Neuron (in vitro differentiated cells): Measurements from ENCODE around the gene LMBR1L.
"Not testable (repeated sequence)": the region's sequence is repeated elsewhere in the genome, so short reads cannot be mapped to it uniquely, and the experiment has no call there.

Source experiments
- H2AFZ ChIP-seq: one replicate; pipeline ENCODE4 v1.6.1; 2013; ENCODE audit warnings: low read depth, mild to moderate bottlenecking, inconsistent platforms, low read length, moderate library complexity
- H3K27me3 ChIP-seq: one replicate; pipeline ENCODE4 v1.6.1; 2013; ENCODE audit warnings: low read length; ENCODE audit not compliant: insufficient read depth
- H3K36me3 ChIP-seq: one replicate; pipeline ENCODE4 v1.6.1; 2013; ENCODE audit warnings: low read length; ENCODE audit not compliant: insufficient read depth
- H3K4me1 ChIP-seq: one replicate; pipeline ENCODE4 v1.6.1; 2013; ENCODE audit warnings: low read length; ENCODE audit not compliant: insufficient read depth
- H3K4me3 ChIP-seq: 2 replicates; pipeline ENCODE4 v1.5.1; 2013; ENCODE audit warnings: mild to moderate bottlenecking, low read length, moderate library complexity
- H3K9me3 ChIP-seq: one replicate; pipeline ENCODE4 v1.6.1; 2013; ENCODE audit warnings: low read length

LMBR1L gene, protein sequence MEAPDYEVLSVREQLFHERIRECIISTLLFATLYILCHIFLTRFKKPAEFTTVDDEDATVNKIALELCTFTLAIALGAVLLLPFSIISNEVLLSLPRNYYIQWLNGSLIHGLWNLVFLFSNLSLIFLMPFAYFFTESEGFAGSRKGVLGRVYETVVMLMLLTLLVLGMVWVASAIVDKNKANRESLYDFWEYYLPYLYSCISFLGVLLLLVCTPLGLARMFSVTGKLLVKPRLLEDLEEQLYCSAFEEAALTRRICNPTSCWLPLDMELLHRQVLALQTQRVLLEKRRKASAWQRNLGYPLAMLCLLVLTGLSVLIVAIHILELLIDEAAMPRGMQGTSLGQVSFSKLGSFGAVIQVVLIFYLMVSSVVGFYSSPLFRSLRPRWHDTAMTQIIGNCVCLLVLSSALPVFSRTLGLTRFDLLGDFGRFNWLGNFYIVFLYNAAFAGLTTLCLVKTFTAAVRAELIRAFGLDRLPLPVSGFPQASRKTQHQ

DNA sequence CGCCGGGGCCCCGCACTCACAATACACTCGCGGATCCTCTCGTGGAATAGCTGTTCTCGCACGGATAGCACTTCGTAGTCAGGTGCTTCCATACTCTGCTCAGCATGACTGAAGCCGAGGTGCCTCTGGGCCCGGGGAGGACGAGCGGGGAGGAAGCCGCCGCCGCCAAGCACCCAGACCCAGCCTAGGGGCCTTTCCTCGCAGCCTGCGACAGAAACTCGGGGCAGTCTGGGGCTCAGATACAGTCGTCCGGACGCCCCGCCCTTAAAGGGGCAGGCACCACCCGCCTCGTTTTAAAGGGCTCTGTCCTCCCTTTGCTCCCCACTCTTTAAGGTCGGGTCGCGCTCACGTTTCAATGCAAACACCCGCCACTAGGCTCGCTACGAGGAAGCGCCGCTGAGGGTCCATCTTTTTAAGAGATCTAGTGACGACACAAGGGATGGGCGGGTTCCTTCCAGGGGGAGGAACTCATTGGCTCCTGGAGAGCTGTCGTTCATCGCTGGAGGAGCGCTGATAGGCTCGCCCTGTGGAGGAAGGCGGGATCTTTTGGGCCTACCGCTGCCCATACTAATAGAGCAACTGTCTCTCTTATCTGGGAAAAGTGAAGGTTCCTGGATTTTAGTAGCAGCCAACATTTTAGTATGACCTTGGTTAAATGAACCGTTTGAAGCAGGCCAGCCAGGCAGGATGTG lies at the start of gene LMBR1L:
Gene LMBR1L, minus strand, starts transcription at position 384 of the 692 bp plus-strand sequence. Its CDS starts 292 bp downstream, at position 92.
- Histone ChIP-seq H3K36me3 (peaks cover 14% of the 10 kb centered on the region), H3K4me3 (peak within 1 kb of the TSS; percentile 95), H2AFZ (peak within 1 kb of the TSS; percentile 81), H3K9me3 (no peaks in the 10 kb centered on the region), H3K27me3 (no peaks in the 10 kb centered on the region), H3K4me1 (peaks cover 11% of the 10 kb centered on the region)

DNA sequence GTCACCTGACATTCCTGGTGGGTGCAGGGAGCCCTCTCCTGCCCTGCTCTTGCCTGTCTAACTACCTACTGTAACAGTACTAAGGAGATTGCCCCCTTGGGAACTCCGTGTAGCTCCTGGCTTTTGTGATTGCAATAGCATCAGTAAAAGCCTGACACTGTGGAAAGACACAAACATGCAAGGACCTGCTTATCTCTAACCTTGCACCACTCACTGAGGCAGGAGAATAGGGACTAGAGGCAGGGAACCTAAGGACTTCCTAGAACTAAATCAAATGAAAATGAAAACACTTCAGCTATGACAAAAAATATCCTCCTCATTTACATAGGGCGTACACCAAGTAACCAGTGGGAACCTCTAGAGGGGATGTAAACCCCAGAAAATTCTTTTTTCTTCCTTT lies 49.8 kb upstream of the LMBR1L start:
- H3K36me3 ChIP-seq = no peaks in the 10 kb centered on the region
- H3K4me3 ChIP-seq = no peak overlapping the region
- no peaks in the 10 kb centered on the region for H3K4me1 ChIP-seq
- H3K9me3 ChIP-seq = no peaks in the 10 kb centered on the region
- H2AFZ ChIP-seq = no peak overlapping the region
- H3K27me3 ChIP-seq = no peaks in the 10 kb centered on the region

DNA sequence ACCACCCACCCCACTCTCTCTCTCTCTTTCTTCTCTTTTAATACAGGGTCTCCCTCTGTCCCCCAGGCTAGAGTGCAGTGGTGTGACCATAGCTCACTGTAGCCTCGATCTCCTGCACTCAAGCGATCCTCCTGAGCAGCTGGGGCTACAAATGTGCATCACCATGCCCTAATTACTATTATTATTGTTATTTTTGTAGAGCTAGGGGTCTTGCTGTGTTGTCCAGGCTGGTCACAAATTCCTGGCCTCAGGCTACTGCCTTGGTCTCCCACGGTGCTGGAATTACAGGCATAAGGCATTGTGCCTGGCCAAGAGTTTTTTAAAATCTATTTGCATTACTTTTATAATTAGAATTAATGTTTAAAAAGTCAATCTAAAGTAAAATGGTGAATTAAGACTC lies 43.6 kb upstream of the LMBR1L start:
- Histone ChIP-seq H3K27me3 (no peaks in the 10 kb centered on the region), H3K36me3 (no peaks in the 10 kb centered on the region), H3K9me3 (no peaks in the 10 kb centered on the region), H2AFZ (no peak overlapping the region), H3K4me3 (no peak overlapping the region), H3K4me1 (no peaks in the 10 kb centered on the region)

DNA sequence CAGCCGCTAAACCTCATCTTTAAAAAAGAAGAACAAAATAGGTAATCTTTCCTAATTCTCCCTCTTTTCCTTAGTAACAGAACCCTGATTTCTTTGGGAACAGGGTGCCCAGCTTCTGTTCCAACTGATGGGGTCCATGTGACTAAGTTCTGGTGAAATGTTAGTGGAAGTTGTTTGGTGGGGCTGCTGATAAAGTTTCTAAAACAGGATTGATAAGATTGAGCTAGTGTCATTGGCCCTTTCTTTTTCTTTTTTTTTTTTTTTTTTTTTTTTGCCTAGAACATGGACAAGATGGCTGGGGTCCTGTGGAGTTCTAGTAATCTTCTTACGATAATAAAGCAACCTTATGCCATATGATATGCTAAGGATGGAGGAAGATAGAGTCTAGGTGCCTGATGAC lies 36.7 kb upstream of the LMBR1L start:
- Histone ChIP-seq H2AFZ (no peak overlapping the region), H3K27me3 (no peaks in the 10 kb centered on the region), H3K4me1 (no peaks in the 10 kb centered on the region), H3K36me3 (no peaks in the 10 kb centered on the region), H3K4me3 (no peak overlapping the region), H3K9me3 (no peaks in the 10 kb centered on the region)

DNA sequence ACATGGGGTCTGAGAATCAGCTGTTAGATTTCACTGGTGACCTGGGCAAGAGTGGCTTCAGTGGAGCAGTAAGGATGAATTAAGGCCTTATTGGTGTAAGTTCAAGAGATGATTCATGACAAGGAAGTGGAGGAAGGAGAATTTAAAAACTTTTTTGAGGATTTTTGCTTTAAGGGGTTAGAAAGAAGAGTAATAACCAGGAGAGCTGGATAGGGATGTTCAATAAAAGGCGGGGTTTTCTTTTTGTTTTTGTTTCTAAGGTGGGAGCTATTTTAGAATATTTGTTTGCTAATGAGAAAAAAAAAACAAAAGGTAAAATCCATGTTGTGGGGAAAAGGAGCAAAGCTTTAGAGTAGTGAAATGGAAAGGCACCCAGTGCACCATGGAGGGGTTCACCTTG lies 35.8 kb upstream of the LMBR1L start:
- Histone ChIP-seq H3K27me3 (no peaks in the 10 kb centered on the region), H3K9me3 (no peaks in the 10 kb centered on the region), H3K4me1 (no peaks in the 10 kb centered on the region), H3K36me3 (no peaks in the 10 kb centered on the region), H2AFZ (no peak overlapping the region), H3K4me3 (no peak overlapping the region)

DNA sequence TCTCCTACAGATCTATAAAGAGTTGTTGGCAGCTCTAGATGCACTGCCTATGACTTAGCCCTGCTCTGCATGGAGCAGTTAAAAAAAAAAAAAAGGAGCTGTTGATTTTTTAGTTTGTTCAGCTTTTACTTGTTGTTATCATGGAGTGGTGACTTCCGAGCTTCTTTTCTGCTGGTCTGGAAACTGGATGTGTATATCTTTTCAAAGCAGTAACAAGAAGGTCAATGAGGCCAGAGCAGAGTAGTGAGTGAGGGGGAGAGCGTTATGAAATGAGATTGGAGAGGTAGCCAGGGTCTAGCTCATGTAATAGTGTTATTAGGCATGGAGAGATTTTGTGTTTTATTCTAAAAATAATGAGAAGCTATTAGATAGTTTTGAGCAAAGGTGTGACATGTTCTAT lies 33.7 kb upstream of the LMBR1L start:
- H3K4me3 ChIP-seq = no peak overlapping the region
- H3K9me3 ChIP-seq = no peaks in the 10 kb centered on the region
- no peaks in the 10 kb centered on the region for H3K36me3 ChIP-seq
- no peak overlapping the region for H2AFZ ChIP-seq
- H3K4me1 ChIP-seq = no peaks in the 10 kb centered on the region
- H3K27me3 ChIP-seq = no peaks in the 10 kb centered on the region

DNA sequence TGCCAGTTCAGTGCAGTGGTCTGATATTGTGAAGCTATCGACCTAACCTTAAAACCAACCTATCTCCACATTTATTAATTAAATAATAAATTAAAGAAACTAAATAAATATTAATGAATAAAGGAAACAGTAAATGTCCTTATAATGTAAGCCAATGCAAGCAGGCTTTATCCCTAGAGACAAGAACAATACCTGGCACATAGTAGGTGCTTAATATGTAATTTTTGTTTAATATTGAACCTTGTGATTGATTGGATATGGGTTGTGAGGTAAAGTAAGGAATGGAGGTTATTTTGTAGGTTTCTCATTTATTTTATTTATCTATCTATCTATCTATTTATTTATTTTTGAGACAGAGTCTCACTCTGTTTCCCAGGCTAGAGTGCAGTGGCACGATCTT lies 28.4 kb upstream of the LMBR1L start:
- no peaks in the 10 kb centered on the region for H3K27me3 ChIP-seq
- no peaks in the 10 kb centered on the region for H3K4me1 ChIP-seq
- H3K9me3 ChIP-seq = no peaks in the 10 kb centered on the region
- H2AFZ ChIP-seq = no peak overlapping the region
- H3K4me3 ChIP-seq = no peak overlapping the region
- H3K36me3 ChIP-seq = no peaks in the 10 kb centered on the region

DNA sequence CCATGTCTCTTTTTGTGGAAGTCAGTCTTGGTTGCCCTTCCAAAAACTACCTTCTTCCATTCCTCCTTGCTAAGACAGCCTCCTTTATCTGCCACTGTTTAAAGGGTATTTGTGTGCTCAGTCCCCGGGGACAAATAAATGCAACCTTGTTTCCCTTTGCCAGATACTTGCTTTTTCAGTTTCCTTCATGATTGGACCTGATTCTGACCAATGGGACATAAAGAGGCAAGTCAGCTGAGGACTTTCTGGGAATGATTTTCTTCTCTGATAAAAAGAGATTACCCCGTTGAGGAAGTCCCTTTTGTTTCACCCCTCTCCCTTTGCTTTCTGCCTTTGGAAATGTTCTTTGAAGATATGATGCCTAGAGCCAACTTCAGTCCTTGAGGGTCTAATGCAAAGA lies 27.9 kb upstream of the LMBR1L start:
- no peaks in the 10 kb centered on the region for H3K36me3 ChIP-seq
- no peaks in the 10 kb centered on the region for H3K4me1 ChIP-seq
- H3K27me3 ChIP-seq = no peaks in the 10 kb centered on the region
- no peak overlapping the region for H3K4me3 ChIP-seq
- H2AFZ ChIP-seq = no peak overlapping the region
- no peaks in the 10 kb centered on the region for H3K9me3 ChIP-seq

DNA sequence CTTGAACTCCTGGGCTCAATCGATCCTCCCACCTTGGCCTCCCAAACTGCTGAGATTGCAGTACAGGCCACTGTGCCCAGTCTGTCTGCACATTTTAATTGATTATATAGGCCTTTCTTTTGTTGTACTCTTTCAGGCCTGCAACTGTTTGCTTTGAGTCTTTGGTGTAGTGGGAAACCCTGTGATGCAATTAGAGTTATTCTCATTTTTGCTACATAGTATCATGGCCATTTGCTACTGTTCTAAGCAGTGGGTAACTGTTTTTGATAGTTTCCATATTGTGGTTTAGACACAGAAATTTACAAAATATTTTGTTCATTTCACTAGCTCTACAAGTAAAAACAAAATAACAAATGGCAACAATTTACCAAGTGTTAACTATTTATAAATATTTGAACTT lies 26.8 kb upstream of the LMBR1L start:
- Histone ChIP-seq H3K9me3 (no peaks in the 10 kb centered on the region), H3K36me3 (no peaks in the 10 kb centered on the region), H3K27me3 (no peaks in the 10 kb centered on the region), H3K4me3 (no peak overlapping the region), H2AFZ (no peak overlapping the region), H3K4me1 (peaks cover 6% of the 10 kb centered on the region)

DNA sequence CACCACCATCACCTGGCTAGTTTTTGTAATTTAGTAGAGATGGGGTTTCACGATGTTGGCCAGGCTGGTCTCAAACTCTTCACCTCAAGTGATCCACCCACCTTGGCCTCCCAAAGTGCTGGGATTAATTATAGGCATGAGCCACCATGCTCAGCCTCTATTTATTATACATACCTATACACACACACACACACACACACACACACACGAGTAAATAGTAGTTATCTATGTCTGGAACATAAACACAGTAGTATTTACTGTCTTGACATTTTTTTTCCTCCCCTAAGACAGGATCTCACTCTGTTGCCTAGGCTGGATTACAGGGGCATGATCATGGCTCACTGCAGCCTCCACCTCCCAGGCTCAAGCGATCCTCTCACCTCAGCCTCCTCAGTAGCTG lies 26.4 kb upstream of the LMBR1L start:
- not testable (repeated sequence) for H3K27me3 ChIP-seq, H3K36me3 ChIP-seq, H3K9me3 ChIP-seq, H3K4me3 ChIP-seq, H2AFZ ChIP-seq
- peaks cover 10% of the 10 kb centered on the region for H3K4me1 ChIP-seq

DNA sequence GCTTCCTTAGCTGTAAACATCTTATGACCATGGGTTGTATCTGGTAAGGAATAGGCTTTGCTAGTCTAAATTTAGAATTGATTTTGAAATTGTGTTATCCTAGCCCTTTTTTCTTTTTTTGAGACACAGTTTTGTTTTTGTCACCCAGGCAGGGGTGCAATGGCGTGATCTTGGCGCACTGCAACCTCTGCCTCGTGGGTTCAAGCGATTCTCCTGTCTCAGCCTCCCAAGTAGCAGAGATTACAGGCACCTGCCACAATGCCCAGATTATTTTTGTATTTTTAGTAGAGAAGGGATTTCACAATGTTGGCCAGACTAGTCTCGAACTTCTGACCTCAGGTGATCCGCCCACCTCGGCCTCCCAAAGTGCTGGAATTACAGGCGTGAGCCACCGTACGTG lies 22.9 kb upstream of the LMBR1L start:
- Histone ChIP-seq H3K9me3 (no peaks in the 10 kb centered on the region), H3K27me3 (no peaks in the 10 kb centered on the region), H3K36me3 (peaks cover 19% of the 10 kb centered on the region), H3K4me3 (no peak overlapping the region), H3K4me1 (peaks cover 22% of the 10 kb centered on the region), H2AFZ (no peak overlapping the region)

DNA sequence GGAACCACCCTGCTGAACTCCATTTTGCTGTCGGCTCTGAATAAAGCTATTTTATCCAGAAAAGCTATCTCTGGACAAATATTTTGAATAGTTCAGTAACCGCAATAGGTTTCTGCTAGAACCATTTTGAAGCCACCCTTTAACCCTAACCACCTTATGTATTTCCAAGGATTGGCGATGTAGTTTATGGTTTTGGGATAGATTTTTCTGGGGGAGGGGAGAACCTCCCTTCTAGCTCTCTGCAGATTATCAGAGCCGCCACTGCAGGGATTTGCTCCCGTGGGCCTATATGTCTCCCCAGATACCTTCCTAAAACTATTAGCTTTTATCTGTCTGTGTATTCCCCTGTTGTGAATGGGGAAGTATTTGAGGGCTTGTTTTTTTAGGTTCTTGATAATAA lies 22.4 kb upstream of the LMBR1L start:
- Histone ChIP-seq H3K27me3 (no peaks in the 10 kb centered on the region), H3K9me3 (no peaks in the 10 kb centered on the region), H2AFZ (peak overlapping the region; percentile 67), H3K36me3 (peaks cover 20% of the 10 kb centered on the region), H3K4me3 (peak overlapping the region; percentile 74), H3K4me1 (peaks cover 22% of the 10 kb centered on the region)

DNA sequence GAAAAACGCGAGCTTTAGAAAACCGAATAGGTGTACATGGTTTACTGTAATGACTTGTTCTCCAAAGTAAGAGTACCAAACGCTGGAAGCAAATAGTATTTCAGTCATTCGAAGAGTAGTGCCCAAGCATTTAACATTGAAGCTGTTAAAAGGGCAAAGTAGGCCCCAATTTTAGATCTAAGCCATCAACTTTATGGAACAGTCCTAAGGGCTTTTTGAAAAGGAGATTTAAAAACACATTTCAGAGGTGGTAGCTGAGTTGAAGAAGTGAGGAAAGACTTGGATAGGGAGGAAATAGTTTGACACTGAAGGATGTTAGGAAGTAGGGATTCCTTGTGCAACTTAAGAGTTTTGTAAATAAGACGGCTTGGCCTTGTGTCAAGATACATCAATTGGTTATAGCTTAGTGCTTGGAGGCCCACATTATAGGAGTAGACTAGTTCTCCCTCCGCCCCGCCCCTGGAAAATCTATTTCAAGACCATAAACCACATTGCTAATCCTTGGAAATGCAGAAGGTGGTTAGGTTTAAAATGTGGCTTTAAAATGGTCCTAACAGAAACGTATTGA lies 21.3 kb upstream of the LMBR1L start:
- H3K27me3 ChIP-seq = no peaks in the 10 kb centered on the region
- H3K4me3 ChIP-seq = peak overlapping the region; percentile 74
- H3K4me1 ChIP-seq = peaks cover 22% of the 10 kb centered on the region
- H2AFZ ChIP-seq = peak overlapping the region; percentile 58
- no peaks in the 10 kb centered on the region for H3K9me3 ChIP-seq
- H3K36me3 ChIP-seq = peaks cover 28% of the 10 kb centered on the region
